Calu3 (cell line): ENCODE measurements around the gene SLC8A1. TPM values are rescaled to one million over a fixed set of nuclear protein-coding genes. Genes with fewer than 3 reads are reported as not detected.

ENCODE experiments used
- BruUV-seq: library from RNA; stranded (reverse); fragments of 400-500 nt; replicated peaks from 2 replicates; lab custom pipeline; 2021; lab: Mats Ljungman, UMichigan
- CTCF ChIA-PET: fragments of 300-600 bp; sonication (Branson Sonifier 250); formaldehyde crosslinking; loops from one replicate; lab custom pipeline; 2022; ENCODE audit warnings: antibody characterized with exemption; lab: Charles Lee
- DNase-seq: peaks from one replicate; pipeline ENCODE4 v3.0.0; 2022
- H3K27ac Mint-ChIP-seq: one replicate; pipeline ENCODE4 v1.8.0; 2022; ENCODE audit warnings: mixed read lengths; ENCODE audit not compliant: unreplicated experiment
- H3K27me3 Mint-ChIP-seq: one replicate; pipeline ENCODE4 v1.8.0; 2022; ENCODE audit warnings: mixed read lengths; ENCODE audit not compliant: unreplicated experiment
- H3K36me3 Mint-ChIP-seq: one replicate; pipeline ENCODE4 v1.8.0; 2022; ENCODE audit warnings: mild to moderate bottlenecking, moderate library complexity, mixed read lengths; ENCODE audit not compliant: insufficient read depth, unreplicated experiment
- H3K4me1 Mint-ChIP-seq: one replicate; pipeline ENCODE4 v1.8.0; 2022; ENCODE audit warnings: mild to moderate bottlenecking, low read depth, mixed read lengths; ENCODE audit not compliant: unreplicated experiment
- H3K4me3 Mint-ChIP-seq: one replicate; pipeline ENCODE4 v1.8.0; 2022; ENCODE audit warnings: mild to moderate bottlenecking, low read depth, moderate library complexity, mixed read lengths; ENCODE audit not compliant: unreplicated experiment
- H3K9me3 Mint-ChIP-seq: one replicate; pipeline ENCODE4 v1.8.0; 2022; ENCODE audit warnings: low read depth, mixed read lengths; ENCODE audit not compliant: unreplicated experiment
- intact Hi-C: fragments of 100-400 bp; cut with micrococcal nuclease; formaldehyde crosslinking; loops from one replicate; pipeline ENCODE4 v1.10.0; 2022; ENCODE audit not compliant: unreplicated experiment
- total RNA-seq: library from RNA; stranded (reverse); gene quantifications from 2 replicates; pipeline ENCODE4 v1.2.3, GENCODE V29; 2022
- TF ChIP-seq, protein P1 (sequence below): fragments of 200-600 bp; IDR thresholded peaks from one replicate; pipeline ENCODE4 v1.8.0; 2022; ENCODE audit warnings: antibody characterized with exemption; ENCODE audit not compliant: unreplicated experiment

SLC8A1 gene
- total RNA-seq, 1 experiment from 2014 or later: 0.05 TPM

- no peak overlapping the region for H3K27ac Mint-ChIP-seq
- no peak overlapping the region for H3K4me3 Mint-ChIP-seq
These were observed 152.1 kb downstream of the SLC8A1 start for GRCh38 chr2:40299781-40300180.

GRCh38 chr2:40299173-40299572 is 152.7 kb downstream of the SLC8A1 start:
- Mint-ChIP-seq H3K27ac (no peak overlapping the region), H3K9me3 (no peaks in the 10 kb centered on the region), H3K36me3 (no peaks in the 10 kb centered on the region), H3K27me3 (no peaks in the 10 kb centered on the region), H3K4me1 (no peaks in the 10 kb centered on the region), H3K4me3 (no peak overlapping the region)
- intact Hi-C loops: no loop called here
- BruUV-seq: no TSS peak
- no peak for DNase-seq
- CTCF ChIA-PET: no interaction called here
- TF ChIP-seq, protein P1, sequence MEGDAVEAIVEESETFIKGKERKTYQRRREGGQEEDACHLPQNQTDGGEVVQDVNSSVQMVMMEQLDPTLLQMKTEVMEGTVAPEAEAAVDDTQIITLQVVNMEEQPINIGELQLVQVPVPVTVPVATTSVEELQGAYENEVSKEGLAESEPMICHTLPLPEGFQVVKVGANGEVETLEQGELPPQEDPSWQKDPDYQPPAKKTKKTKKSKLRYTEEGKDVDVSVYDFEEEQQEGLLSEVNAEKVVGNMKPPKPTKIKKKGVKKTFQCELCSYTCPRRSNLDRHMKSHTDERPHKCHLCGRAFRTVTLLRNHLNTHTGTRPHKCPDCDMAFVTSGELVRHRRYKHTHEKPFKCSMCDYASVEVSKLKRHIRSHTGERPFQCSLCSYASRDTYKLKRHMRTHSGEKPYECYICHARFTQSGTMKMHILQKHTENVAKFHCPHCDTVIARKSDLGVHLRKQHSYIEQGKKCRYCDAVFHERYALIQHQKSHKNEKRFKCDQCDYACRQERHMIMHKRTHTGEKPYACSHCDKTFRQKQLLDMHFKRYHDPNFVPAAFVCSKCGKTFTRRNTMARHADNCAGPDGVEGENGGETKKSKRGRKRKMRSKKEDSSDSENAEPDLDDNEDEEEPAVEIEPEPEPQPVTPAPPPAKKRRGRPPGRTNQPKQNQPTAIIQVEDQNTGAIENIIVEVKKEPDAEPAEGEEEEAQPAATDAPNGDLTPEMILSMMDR: no peak

More at GRCh38 chr2:40299781-40300180, 152.1 kb downstream of the SLC8A1 start:
- BruUV-seq: no TSS peak
- TF ChIP-seq, protein P1: no peak
- CTCF ChIA-PET: no interaction called here
- Mint-ChIP-seq H3K4me1 (no peaks in the 10 kb centered on the region), H3K36me3 (no peaks in the 10 kb centered on the region), H3K9me3 (peaks cover 2% of the 10 kb centered on the region), H3K27me3 (no peaks in the 10 kb centered on the region)
- intact Hi-C loops: no loop called here
- DNase-seq: no peak

DNA sequence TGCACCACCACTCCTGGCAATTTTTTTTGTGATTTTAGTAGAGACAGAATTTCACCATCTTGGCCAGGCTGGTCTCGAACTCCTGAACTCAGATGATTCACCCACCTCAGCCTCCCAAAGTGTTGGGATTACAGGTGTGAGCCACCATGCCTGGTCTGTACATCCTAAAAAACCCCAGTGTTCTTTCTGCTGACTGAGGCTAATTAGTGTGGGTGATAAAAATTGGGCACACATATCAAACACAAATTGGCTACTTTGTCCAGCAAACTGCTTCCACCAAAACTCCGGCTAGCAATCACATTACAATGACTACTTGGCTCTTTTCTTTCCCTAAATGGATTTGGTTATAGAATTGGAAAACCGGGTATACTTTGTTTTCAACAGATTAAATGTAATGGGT is 153.9 kb downstream of the SLC8A1 start:
- H3K4me1 Mint-ChIP-seq: no peaks in the 10 kb centered on the region
- H3K27ac Mint-ChIP-seq: no peak overlapping the region
- intact Hi-C loops: no loop called here
- BruUV-seq: no TSS peak
- no peaks in the 10 kb centered on the region for H3K27me3 Mint-ChIP-seq
- H3K9me3 Mint-ChIP-seq: no peaks in the 10 kb centered on the region
- CTCF ChIA-PET: no interaction called here
- no peaks in the 10 kb centered on the region for H3K36me3 Mint-ChIP-seq
- DNase-seq: no peak
- TF ChIP-seq, protein P1: no peak
- H3K4me3 Mint-ChIP-seq: no peak overlapping the region

DNA sequence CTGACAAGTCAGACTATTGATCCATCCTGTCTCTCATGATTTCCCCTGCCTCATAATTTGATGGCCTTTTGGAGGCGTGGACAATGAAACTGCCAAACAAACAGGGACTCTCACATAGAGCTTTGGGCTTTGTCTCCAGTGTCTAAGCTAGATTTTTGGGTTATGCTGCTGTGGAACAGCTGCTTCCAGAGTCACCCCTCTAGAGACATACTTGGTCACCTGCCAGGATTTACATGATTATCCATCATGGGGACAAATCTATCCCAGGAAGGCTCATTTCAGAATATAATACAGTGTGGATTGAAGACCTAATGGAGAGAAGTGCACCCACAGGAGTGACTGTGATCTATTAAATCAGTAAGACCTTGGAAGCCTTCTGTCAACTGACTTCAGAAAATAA is 159.6 kb downstream of the SLC8A1 start:
- no peak for DNase-seq
- H3K4me3 Mint-ChIP-seq: no peak overlapping the region
- no peaks in the 10 kb centered on the region for H3K36me3 Mint-ChIP-seq
- no peaks in the 10 kb centered on the region for H3K4me1 Mint-ChIP-seq
- intact Hi-C loops: no loop called here
- TF ChIP-seq, protein P1: no peak
- H3K27ac Mint-ChIP-seq: no peak overlapping the region
- no peaks in the 10 kb centered on the region for H3K9me3 Mint-ChIP-seq
- no peaks in the 10 kb centered on the region for H3K27me3 Mint-ChIP-seq
- CTCF ChIA-PET: no interaction called here
- BruUV-seq: no TSS peak
